Activated B cell treated with CpG ODN at 0.5 μM for 24 hours (primary cell): Measurements from ENCODE around the gene MX2. TPM values are rescaled to one million over a fixed set of nuclear protein-coding genes. Genes with fewer than 3 reads are reported as not detected.

Experiments
- ATAC-seq: fragments of 200-7000 bp; cut with Tn5 transposase; one replicate; pipeline ENCODE4 v1.10.0; 2021; ENCODE audit warnings: low read depth, mild to moderate bottlenecking, moderate library complexity
- CTCF ChIA-PET: fragments of 350-600 bp; sonication (Branson Sonifier 250); formaldehyde crosslinking; loops from one replicate; lab custom pipeline; 2021; ENCODE audit warnings: antibody characterized with exemption; lab: Charles Lee
- POLR2A ChIA-PET: fragments of 350-600 bp; sonication (Branson Sonifier 250); formaldehyde crosslinking; loops from one replicate; lab custom pipeline; 2021; ENCODE audit warnings: antibody characterized with exemption; lab: Charles Lee
- DNase-seq: peaks from one replicate; pipeline ENCODE4 v3.0.0; 2022
- H3K27ac Mint-ChIP-seq: one replicate; pipeline ENCODE4 v1.8.0; 2020; ENCODE audit warnings: mixed read lengths
- H3K27me3 Mint-ChIP-seq: one replicate; pipeline ENCODE4 v1.8.0; 2021; ENCODE audit warnings: mixed read lengths
- H3K36me3 Mint-ChIP-seq: one replicate; pipeline ENCODE4 v1.8.0; 2021; ENCODE audit warnings: low read depth, mixed read lengths
- H3K4me1 Mint-ChIP-seq: one replicate; pipeline ENCODE4 v1.8.0; 2021; ENCODE audit warnings: mixed read lengths
- H3K4me3 Mint-ChIP-seq: one replicate; pipeline ENCODE4 v1.8.0; 2020; ENCODE audit warnings: mild to moderate bottlenecking, mixed read lengths
- H3K9me3 Mint-ChIP-seq: one replicate; pipeline ENCODE4 v1.8.0; 2020; ENCODE audit warnings: mixed read lengths
- CTCF ChIP-seq: fragments of 200-600 bp; IDR thresholded peaks from one replicate; pipeline ENCODE4 v1.8.0; 2022; ENCODE audit warnings: antibody characterized with exemption, mild to moderate bottlenecking
- intact Hi-C: fragments of 100-400 bp; cut with micrococcal nuclease; formaldehyde crosslinking; loops from one replicate; pipeline ENCODE4 v1.15.1; 2024
- total RNA-seq: library from RNA; stranded (reverse); gene quantifications from 2 replicates; pipeline ENCODE4 v1.2.3, GENCODE V29; 2022

The MX2 gene
- total RNA-seq, 1 donor from 2014 or later: 34.4 TPM

GRCh38 chr21:41451753-41452676 lies 90.2 kb downstream of the MX2 start:
- POLR2A ChIA-PET: no interaction called here
- H3K27ac Mint-ChIP-seq: no peak overlapping the region
- no peak overlapping the region for H3K4me3 Mint-ChIP-seq
- intact Hi-C loops: no loop called here
- TF ChIP-seq CTCF: no peak
- peaks cover 4% of the 10 kb centered on the region for H3K4me1 Mint-ChIP-seq
- peaks cover 93% of the 10 kb centered on the region for H3K36me3 Mint-ChIP-seq
- no peaks in the 10 kb centered on the region for H3K27me3 Mint-ChIP-seq
- DNase-seq (no peak), ATAC-seq (peak; percentile 21)
- H3K9me3 Mint-ChIP-seq: no peaks in the 10 kb centered on the region
- CTCF ChIA-PET: no interaction called here

GRCh38 chr21:41453198-41453597 lies 91.4 kb downstream of the MX2 start:
- DNase-seq: no peak
- Mint-ChIP-seq H3K9me3 (no peaks in the 10 kb centered on the region), H3K36me3 (peaks cover 93% of the 10 kb centered on the region), H3K4me1 (peaks cover 4% of the 10 kb centered on the region), H3K27me3 (no peaks in the 10 kb centered on the region), H3K27ac (no peak overlapping the region), H3K4me3 (no peak overlapping the region)
- ChIA-PET POLR2A (no interaction called here), CTCF (no interaction called here)
- no peak for ATAC-seq
- intact Hi-C loops: no loop called here
- no peak for TF ChIP-seq CTCF

- Mint-ChIP-seq H3K27ac (no peak overlapping the region), H3K9me3 (no peaks in the 10 kb centered on the region), H3K4me3 (no peak overlapping the region), H3K4me1 (peaks cover 4% of the 10 kb centered on the region), H3K36me3 (peaks cover 93% of the 10 kb centered on the region), H3K27me3 (no peaks in the 10 kb centered on the region)
- ATAC-seq: no peak
- ChIA-PET CTCF (no interaction called here), POLR2A (no interaction called here)
- intact Hi-C loops: no loop called here
- TF ChIP-seq CTCF: no peak
- no peak for DNase-seq
These were observed 91.9 kb downstream of the MX2 start for GRCh38 chr21:41453761-41454160.

GRCh38 chr21:41458121-41458520 lies 96.3 kb downstream of the MX2 start:
- intact Hi-C loops: no loop called here
- TF ChIP-seq CTCF: no peak
- peaks cover 21% of the 10 kb centered on the region for H3K4me1 Mint-ChIP-seq
- peaks cover 69% of the 10 kb centered on the region for H3K36me3 Mint-ChIP-seq
- H3K4me3 Mint-ChIP-seq: no peak overlapping the region
- no peak for ATAC-seq
- DNase-seq: no peak
- H3K27ac Mint-ChIP-seq: no peak overlapping the region
- ChIA-PET CTCF (interaction anchor here (6.8 kb wide), 1 partner anchor 175 kb away, joined by 165 read pairs; no protein-coding TSS in a partner anchor), POLR2A (interaction anchor here (1.1 to 1.3 kb wide), 2 partner anchors 32 to 175 kb away, joined by 3 read pairs; partner anchors contain the start of gene MX1)
- H3K27me3 Mint-ChIP-seq: no peaks in the 10 kb centered on the region
- H3K9me3 Mint-ChIP-seq: no peaks in the 10 kb centered on the region

GRCh38 chr21:41458559-41458958 lies 96.7 kb downstream of the MX2 start:
- intact Hi-C loops: no loop called here
- ChIA-PET CTCF (interaction anchor here (6.8 kb wide), 1 partner anchor 175 kb away, joined by 165 read pairs; no protein-coding TSS in a partner anchor), POLR2A (interaction anchor here (1.1 to 1.3 kb wide), 2 partner anchors 32 to 175 kb away, joined by 3 read pairs; partner anchors contain the start of gene MX1)
- Mint-ChIP-seq H3K36me3 (peaks cover 65% of the 10 kb centered on the region), H3K27ac (no peak overlapping the region), H3K27me3 (no peaks in the 10 kb centered on the region), H3K9me3 (peaks cover under 1% of the 10 kb centered on the region), H3K4me1 (peaks cover 21% of the 10 kb centered on the region), H3K4me3 (no peak overlapping the region)
- no peak for ATAC-seq
- no peak for TF ChIP-seq CTCF
- no peak for DNase-seq
